Natural killer cell (primary cell): Measurements from ENCODE around the gene STK38. TPM values are rescaled to one million over a fixed set of nuclear protein-coding genes. Genes with fewer than 3 reads are reported as not detected.

ENCODE experiments used
- ATAC-seq, 3 donors: fragments of 150-1000 bp in 2 of 3; fragments of 200-7000 bp in 1 of 3; cut with Tn5 transposase; 1 replicate in 1 of 3; 2 replicates in 2 of 3; pipeline ENCODE4 v1.10.0; 2021; ENCODE audit warnings: mild to moderate bottlenecking in 2 of 3, moderate library complexity in 2 of 3
- DNase-seq, 2 donors: peaks; one replicate each; pipeline versions ENCODE4 v3.0.0 to v3.0.0-alpha.2; 2013 to 2021; ENCODE audit warnings: mixed read lengths in 1 of 2
- H3K27ac ChIP-seq: one replicate; pipeline ENCODE4 v1.5.1; 2013; ENCODE audit warnings: mild to moderate bottlenecking, low read length
- H3K27me3 ChIP-seq: one replicate; pipeline ENCODE4 v1.6.1; 2013; ENCODE audit warnings: low read length; ENCODE audit not compliant: control insufficient read depth, insufficient read depth
- H3K36me3 ChIP-seq: one replicate; pipeline ENCODE4 v1.6.1; 2013; ENCODE audit warnings: low read length; ENCODE audit not compliant: control insufficient read depth, insufficient read depth
- H3K4me1 ChIP-seq: one replicate; pipeline ENCODE4 v1.6.1; 2013; ENCODE audit warnings: low read length; ENCODE audit not compliant: control insufficient read depth, insufficient read depth
- H3K4me3 ChIP-seq: one replicate; pipeline ENCODE4 v1.5.1; 2013; ENCODE audit warnings: low read length
- H3K9me3 ChIP-seq: one replicate; pipeline ENCODE4 v1.6.1; 2013; ENCODE audit warnings: low read length; ENCODE audit not compliant: control insufficient read depth, insufficient read depth
- H3K27ac Mint-ChIP-seq, 2 donors: one replicate each; pipeline ENCODE4 v1.8.0; 2022; ENCODE audit warnings: mild to moderate bottlenecking in 2 of 2, mixed read lengths in 2 of 2, moderate library complexity in 1 of 2
- H3K27me3 Mint-ChIP-seq, 2 donors: one replicate each; pipeline ENCODE4 v1.8.0; 2022; ENCODE audit warnings: low read depth in 2 of 2, mixed read lengths in 2 of 2
- H3K36me3 Mint-ChIP-seq: one replicate; pipeline ENCODE4 v1.8.0; 2022; ENCODE audit warnings: mixed read lengths
- H3K4me1 Mint-ChIP-seq, 2 donors: one replicate each; pipeline ENCODE4 v1.8.0; 2022; ENCODE audit warnings: mixed read lengths in 2 of 2
- H3K4me3 Mint-ChIP-seq: one replicate; pipeline ENCODE4 v1.8.0; 2022; ENCODE audit warnings: mild to moderate bottlenecking, moderate library complexity, mixed read lengths
- H3K9me3 Mint-ChIP-seq, 2 donors: one replicate each; pipeline ENCODE4 v1.8.0; 2022; ENCODE audit warnings: mixed read lengths in 2 of 2
- WGBS: methylation state at CpG from one replicate; pipeline ENCODE4 v1.1.7; 2013; ENCODE audit warnings: missing lambda C conversion rate; ENCODE audit not compliant: insufficient coverage; 5-methylcytosine and 5-hydroxymethylcytosine counted together
- intact Hi-C: fragments of 100-400 bp; cut with micrococcal nuclease; formaldehyde crosslinking; loops from one replicate; pipeline ENCODE4 v1.14.2; 2022
- total RNA-seq, 4 donors: library from RNA; stranded (reverse); fragments of 120-200 nt in 1 of 4; gene quantifications; one replicate each; pipeline versions ENCODE4 v1.2.3 to v1.2.4, GENCODE V29; 2013 to 2022
- TF ChIP-seq, protein P1 (sequence below): fragments of 200-600 bp; IDR thresholded peaks from one replicate; pipeline ENCODE4 v1.8.0; 2022; ENCODE audit warnings: antibody characterized with exemption

Gene STK38
- total RNA-seq, 3 donors from 2014 or later (not counting 1 experiment from before 2014, with no cell fraction given) = 105 to 157 (median 126) TPM

DNA sequence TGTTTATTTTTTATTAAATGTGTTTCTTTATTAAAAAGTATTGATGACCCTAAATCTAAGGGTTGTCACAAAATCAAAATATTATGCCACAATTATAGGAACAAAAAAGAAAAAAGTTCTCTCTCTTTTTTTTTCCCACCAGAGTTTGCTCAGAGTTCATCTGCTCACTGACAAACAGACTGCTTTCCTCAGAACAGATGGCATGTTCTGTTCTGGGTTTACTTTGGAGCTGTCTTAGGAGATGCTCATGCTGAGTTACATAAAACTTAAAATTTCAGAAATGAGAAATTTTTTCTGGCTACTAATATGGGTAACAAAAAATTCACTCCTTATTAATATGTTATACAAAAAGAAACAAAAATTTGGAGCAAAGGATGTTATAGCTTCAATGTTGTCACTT, 30.3 kb downstream of the STK38 start:
- Mint-ChIP-seq H3K4me3 (no peak overlapping the region), H3K36me3 (peaks cover 14% of the 10 kb centered on the region)

DNA sequence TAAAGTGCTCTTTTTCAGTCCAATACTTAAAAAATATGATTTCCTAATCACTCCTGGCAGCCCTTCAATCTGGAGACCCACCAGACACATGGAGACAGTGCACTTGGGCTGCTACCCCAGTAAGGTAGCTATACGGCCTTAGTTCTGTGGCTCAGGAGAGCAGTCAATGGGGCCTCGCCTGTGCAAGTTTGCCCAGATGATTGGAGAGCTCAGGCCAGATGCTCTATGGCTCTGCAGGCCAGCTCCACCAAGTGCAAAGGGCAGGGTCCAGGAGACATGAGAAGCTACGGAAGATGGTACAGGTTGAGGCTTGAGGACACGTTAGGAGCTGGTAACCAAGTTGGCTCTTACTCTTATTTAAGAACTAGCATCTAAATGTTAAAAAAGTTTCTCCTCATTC, 30.7 kb downstream of the STK38 start:
- Mint-ChIP-seq H3K4me1 (peaks cover 37% of the 10 kb centered on the region in 2 donors), H3K9me3 (no peaks in the 10 kb centered on the region), H3K27ac (peak overlapping the region; percentile 69 to 80), H3K4me3 (no peak overlapping the region), H3K27me3 (no peaks in the 10 kb centered on the region), H3K36me3 (peaks cover 14% of the 10 kb centered on the region)
- peaks cover 9% of the 10 kb centered on the region for H3K4me1 ChIP-seq
- no peak overlapping the region for H3K27ac ChIP-seq
- peaks cover 91% of the 10 kb centered on the region for H3K36me3 ChIP-seq
- intact Hi-C loops = no loop called here
- H3K9me3 ChIP-seq = no peaks in the 10 kb centered on the region
- H3K27me3 ChIP-seq = no peaks in the 10 kb centered on the region
- H3K4me3 ChIP-seq = no peak overlapping the region
- WGBS = 99% methylated on average over 4 of the region's 4 CpGs
- DNase-seq = no peak
- TF ChIP-seq, protein P1, sequence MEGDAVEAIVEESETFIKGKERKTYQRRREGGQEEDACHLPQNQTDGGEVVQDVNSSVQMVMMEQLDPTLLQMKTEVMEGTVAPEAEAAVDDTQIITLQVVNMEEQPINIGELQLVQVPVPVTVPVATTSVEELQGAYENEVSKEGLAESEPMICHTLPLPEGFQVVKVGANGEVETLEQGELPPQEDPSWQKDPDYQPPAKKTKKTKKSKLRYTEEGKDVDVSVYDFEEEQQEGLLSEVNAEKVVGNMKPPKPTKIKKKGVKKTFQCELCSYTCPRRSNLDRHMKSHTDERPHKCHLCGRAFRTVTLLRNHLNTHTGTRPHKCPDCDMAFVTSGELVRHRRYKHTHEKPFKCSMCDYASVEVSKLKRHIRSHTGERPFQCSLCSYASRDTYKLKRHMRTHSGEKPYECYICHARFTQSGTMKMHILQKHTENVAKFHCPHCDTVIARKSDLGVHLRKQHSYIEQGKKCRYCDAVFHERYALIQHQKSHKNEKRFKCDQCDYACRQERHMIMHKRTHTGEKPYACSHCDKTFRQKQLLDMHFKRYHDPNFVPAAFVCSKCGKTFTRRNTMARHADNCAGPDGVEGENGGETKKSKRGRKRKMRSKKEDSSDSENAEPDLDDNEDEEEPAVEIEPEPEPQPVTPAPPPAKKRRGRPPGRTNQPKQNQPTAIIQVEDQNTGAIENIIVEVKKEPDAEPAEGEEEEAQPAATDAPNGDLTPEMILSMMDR = no peak
- ATAC-seq = no peak

More for the DNA sequence above, 30.3 kb downstream of the STK38 start:
- intact Hi-C loops = no loop called here
- TF ChIP-seq, protein P1 = no peak
- no peak for ATAC-seq
- Histone ChIP-seq H3K36me3 (peaks cover 92% of the 10 kb centered on the region), H3K27me3 (no peaks in the 10 kb centered on the region), H3K4me1 (peaks cover 9% of the 10 kb centered on the region), H3K9me3 (no peaks in the 10 kb centered on the region), H3K27ac (no peak overlapping the region), H3K4me3 (no peak overlapping the region)
- no peak for DNase-seq
- Mint-ChIP-seq H3K4me1 (peaks cover 37% of the 10 kb centered on the region in 2 donors), H3K27me3 (no peaks in the 10 kb centered on the region), H3K27ac (peak overlapping the region in 1 of 2 donors; percentile 80), H3K9me3 (no peaks in the 10 kb centered on the region)

DNA sequence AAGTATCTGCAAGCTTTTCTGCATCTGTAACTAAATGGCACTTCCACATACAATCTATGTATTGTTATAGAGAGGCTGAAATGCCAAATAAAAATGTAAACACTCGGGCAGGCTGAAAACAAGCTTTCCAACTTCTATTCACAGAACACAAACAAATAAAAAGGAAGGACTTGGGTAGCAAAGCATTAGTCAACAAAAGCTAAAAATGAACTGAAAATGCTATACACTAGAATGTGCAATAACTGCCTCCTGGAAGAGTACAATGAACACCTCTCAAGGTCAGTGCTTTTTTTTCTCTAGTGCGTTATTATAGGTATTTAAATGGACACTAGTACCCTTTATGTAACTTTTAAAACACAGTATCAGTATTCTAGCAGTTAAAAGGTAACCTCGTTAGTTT, 31.4 kb downstream of the STK38 start:
- peaks cover 91% of the 10 kb centered on the region for H3K36me3 ChIP-seq
- no peak overlapping the region for H3K27ac ChIP-seq
- Mint-ChIP-seq H3K27me3 (no peaks in the 10 kb centered on the region), H3K36me3 (peaks cover 14% of the 10 kb centered on the region), H3K27ac (peak overlapping the region; percentile 69 to 80), H3K4me1 (peaks cover 37% of the 10 kb centered on the region in 2 donors), H3K9me3 (no peaks in the 10 kb centered on the region), H3K4me3 (no peak overlapping the region)
- H3K27me3 ChIP-seq = no peaks in the 10 kb centered on the region
- 90% methylated on average over 2 of the region's 3 CpGs for WGBS
- H3K4me1 ChIP-seq = peaks cover 9% of the 10 kb centered on the region
- no peak for DNase-seq
- ATAC-seq = no peak
- no peak overlapping the region for H3K4me3 ChIP-seq
- intact Hi-C loops = no loop called here
- TF ChIP-seq, protein P1 = no peak
- no peaks in the 10 kb centered on the region for H3K9me3 ChIP-seq
